ENCODE results near the gene CLSTN1. TPM values are rescaled to one million over a fixed set of nuclear protein-coding genes. Genes with fewer than 3 reads are reported as not detected.

Gene CLSTN1
- polyA plus RNA-seq, 3 donors: 5.2 to 25.2 (median 5.3) TPM

- H3K4me1 ChIP-seq (ENCODE audit: control insufficient read depth in 1 of 2, insufficient read depth in 2 of 2, low read length in 2 of 2): peaks cover 1 to 2% of the 10 kb centered on the region in 2 donors
- H3K27ac ChIP-seq (ENCODE audit: low read depth in 1 of 2, low read length in 2 of 2): no peak overlapping the region
- no peak overlapping the region for H3K9ac ChIP-seq (ENCODE audit: insufficient read depth, low read length, poor library complexity, severe bottlenecking)
Observed at GRCh38 chr1:9869831-9870251, 46.1 kb upstream of the CLSTN1 start.

GRCh38 chr1:9868244-9868590, 44.5 kb upstream of the CLSTN1 start:
- H3K9me3 Mint-ChIP-seq: peaks cover 0 to 2% (median 0%) of the 10 kb centered on the region in 7 donors
- Histone ChIP-seq H3K4me1 (ENCODE audit: control insufficient read depth in 1 of 2, insufficient read depth in 2 of 2, low read length in 2 of 2) (no peaks in the 10 kb centered on the region), H3K36me3 (replicated peaks in 1 of 2; ENCODE audit: control insufficient read depth in 1 of 2, insufficient read depth in 2 of 2, low read length in 2 of 2) (peaks cover 44 to 78% of the 10 kb centered on the region in 2 donors), H3K27ac (ENCODE audit: low read depth in 1 of 2, low read length in 2 of 2) (no peak overlapping the region), H3K4me3 (replicated peaks in 1 of 3; ENCODE audit: low read depth in 2 of 3, low read length in 3 of 3) (no peak overlapping the region), H2AFZ (ENCODE audit: insufficient read depth, low read depth, low read length, poor library complexity, severe bottlenecking) (no peak overlapping the region), H3K9ac (ENCODE audit: insufficient read depth, low read length, poor library complexity, severe bottlenecking) (no peak overlapping the region), H3K79me2 (ENCODE audit: insufficient read depth, low read length) (no peaks in the 10 kb centered on the region), H3K4me2 (replicated peaks; ENCODE audit: extremely low read depth, low read length, poor library complexity, severe bottlenecking) (no peak overlapping the region), H3K9me3 (replicated peaks in 1 of 2; ENCODE audit: control insufficient read depth in 1 of 2, insufficient read depth in 1 of 2, low read length in 2 of 2) (no peaks in the 10 kb centered on the region), H4K20me1 (ENCODE audit: insufficient read depth, low read length) (peaks cover 11% of the 10 kb centered on the region), H3K27me3 (ENCODE audit: control insufficient read depth in 2 of 2, insufficient read depth in 2 of 2, low read length in 2 of 2) (no peaks in the 10 kb centered on the region)
- 100% methylated on average over 2 of the region's 3 CpGs for WGBS (ENCODE audit: insufficient coverage)
- H3K27ac Mint-ChIP-seq: peak overlapping the region in 1 of 7 donors; percentile 63
- peaks cover 42 to 87% of the 10 kb centered on the region in 2 donors for H3K36me3 Mint-ChIP-seq
- DNase-seq: no peak
- no peaks in the 10 kb centered on the region for H3K4me1 Mint-ChIP-seq
- TF ChIP-seq CTCF (IDR thresholded peaks at IDR 0.05): no peak
- intact Hi-C loops (cut with micrococcal nuclease): loop anchor here (5.0 to 10.0 kb wide), 4 partner anchors 143 to 373 kb away; no protein-coding TSS in a partner anchor
- no peak overlapping the region for H3K4me3 Mint-ChIP-seq
- peaks cover 0 to 3% (median 0%) of the 10 kb centered on the region in 3 donors for H3K27me3 Mint-ChIP-seq (ENCODE audit: low read depth in 3 of 3)

More at GRCh38 chr1:9869831-9870251, 46.1 kb upstream of the CLSTN1 start:
- Histone ChIP-seq H3K4me3 (replicated peaks in 1 of 3; ENCODE audit: low read depth in 2 of 3, low read length in 3 of 3) (no peak overlapping the region), H3K4me2 (replicated peaks; ENCODE audit: extremely low read depth, low read length, poor library complexity, severe bottlenecking) (no peak overlapping the region), H3K79me2 (ENCODE audit: insufficient read depth, low read length) (no peaks in the 10 kb centered on the region), H2AFZ (ENCODE audit: insufficient read depth, low read depth, low read length, poor library complexity, severe bottlenecking) (no peak overlapping the region), H3K36me3 (replicated peaks in 1 of 2; ENCODE audit: control insufficient read depth in 1 of 2, insufficient read depth in 2 of 2, low read length in 2 of 2) (peaks cover 36 to 64% of the 10 kb centered on the region in 2 donors), H4K20me1 (ENCODE audit: insufficient read depth, low read length) (peaks cover 11% of the 10 kb centered on the region), H3K9me3 (replicated peaks in 1 of 2; ENCODE audit: control insufficient read depth in 1 of 2, insufficient read depth in 1 of 2, low read length in 2 of 2) (no peaks in the 10 kb centered on the region), H3K27me3 (ENCODE audit: control insufficient read depth in 2 of 2, insufficient read depth in 2 of 2, low read length in 2 of 2) (no peaks in the 10 kb centered on the region)
- WGBS (ENCODE audit: insufficient coverage): 99% methylated on average over 6 of the region's 13 CpGs
- H3K27me3 Mint-ChIP-seq (ENCODE audit: low read depth in 3 of 3): peaks cover 0 to 3% (median 0%) of the 10 kb centered on the region in 3 donors
- H3K4me3 Mint-ChIP-seq: no peak overlapping the region
- peaks cover 42 to 77% of the 10 kb centered on the region in 2 donors for H3K36me3 Mint-ChIP-seq
- peak overlapping the region in 2 of 7 donors; percentile 40 to 78 for H3K27ac Mint-ChIP-seq
- H3K4me1 Mint-ChIP-seq: peaks cover under 1% of the 10 kb centered on the region
- DNase-seq: no peak
- no peak for TF ChIP-seq CTCF (IDR thresholded peaks at IDR 0.05)
- peaks cover 0 to 2% (median 0%) of the 10 kb centered on the region in 7 donors for H3K9me3 Mint-ChIP-seq
- intact Hi-C loops (cut with micrococcal nuclease): loop anchor here (5.0 to 10.0 kb wide), 5 partner anchors 145 to 375 kb away; partner anchors contain the start of gene UBE4B (in 1 of the 2)

All from CD14-positive monocyte (primary cell).